Measurements from ENCODE around the gene ASPDH. TPM values are rescaled to one million over a fixed set of nuclear protein-coding genes. Genes with fewer than 3 reads are reported as not detected.
A peak's percentile ranks its signal among the peaks of the same experiment; 100 is the strongest.

The ASPDH gene
- total RNA-seq, 1 donor from 2014 or later, result not detected

- Mint-ChIP-seq H3K27ac (ENCODE audit: unreplicated experiment) (no peak overlapping the region), H3K36me3 (ENCODE audit: low read depth, unreplicated experiment) (no peaks in the 10 kb centered on the region), H3K4me3 (ENCODE audit: unreplicated experiment) (no peak overlapping the region), H3K27me3 (ENCODE audit: low read depth, unreplicated experiment) (no peaks in the 10 kb centered on the region), H3K4me1 (ENCODE audit: low read depth, unreplicated experiment) (no peaks in the 10 kb centered on the region), H3K9me3 (ENCODE audit: unreplicated experiment) (peaks cover 35% of the 10 kb centered on the region)
- H3K9me3 ChIP-seq (ENCODE audit: insufficient read depth, low read depth, low read length), result no peaks in the 10 kb centered on the region
- DNase-seq (ENCODE audit: low read depth) (no peak), FAIRE-seq (no peak)
- H2AFZ ChIP-seq (ENCODE audit: low read depth, low read length), result no peak overlapping the region
- H3K27ac ChIP-seq (ENCODE audit: low read depth, low read length), result no peak overlapping the region
- no peaks in the 10 kb centered on the region for H3K79me2 ChIP-seq (ENCODE audit: insufficient read depth, low read length)
- H3K9ac ChIP-seq (ENCODE audit: low read length), result no peak overlapping the region
- H3K4me2 ChIP-seq (ENCODE audit: low read length), result no peak overlapping the region
- peaks cover 7% of the 10 kb centered on the region for H3K27me3 ChIP-seq (ENCODE audit: insufficient read depth, low read length)
- no peak for TF ChIP-seq EZH2 (IDR thresholded peaks at IDR 0.05; ENCODE audit: insufficient read depth, low read length)
- peak; percentile 21 for TF ChIP-seq CTCF (IDR thresholded peaks at IDR 0.05; ENCODE audit: insufficient read depth, low read depth, low read length)
- no peak overlapping the region for H3K4me3 ChIP-seq (ENCODE audit: insufficient read depth, low read depth, low read length)
- peaks cover 13% of the 10 kb centered on the region for H4K20me1 ChIP-seq (ENCODE audit: insufficient read depth, low read length)
- peaks cover 4% of the 10 kb centered on the region for H3K36me3 ChIP-seq (ENCODE audit: insufficient read depth, low read length)
- no peaks in the 10 kb centered on the region for H3K4me1 ChIP-seq (ENCODE audit: insufficient read depth, low read length)
These were observed 26.7 kb downstream of the ASPDH start for GRCh38 chr19:50486823-50487515.

GRCh38 chr19:50485284-50485955 lies 28.3 kb downstream of the ASPDH start:
- Mint-ChIP-seq H3K4me3 (ENCODE audit: unreplicated experiment) (no peak overlapping the region), H3K36me3 (ENCODE audit: low read depth, unreplicated experiment) (no peaks in the 10 kb centered on the region), H3K9me3 (ENCODE audit: unreplicated experiment) (peaks cover 33% of the 10 kb centered on the region), H3K27me3 (ENCODE audit: low read depth, unreplicated experiment) (no peaks in the 10 kb centered on the region), H3K4me1 (ENCODE audit: low read depth, unreplicated experiment) (no peaks in the 10 kb centered on the region), H3K27ac (ENCODE audit: unreplicated experiment) (no peak overlapping the region)
- H3K36me3 ChIP-seq (ENCODE audit: insufficient read depth, low read length), result peaks cover 4% of the 10 kb centered on the region
- H3K27ac ChIP-seq (ENCODE audit: low read depth, low read length), result no peak overlapping the region
- FAIRE-seq (no peak), DNase-seq (ENCODE audit: low read depth) (no peak)
- H3K4me1 ChIP-seq (ENCODE audit: insufficient read depth, low read length), result no peaks in the 10 kb centered on the region
- H3K27me3 ChIP-seq (ENCODE audit: insufficient read depth, low read length), result no peaks in the 10 kb centered on the region
- H3K4me3 ChIP-seq (ENCODE audit: insufficient read depth, low read depth, low read length), result no peak overlapping the region
- H4K20me1 ChIP-seq (ENCODE audit: insufficient read depth, low read length), result peaks cover 11% of the 10 kb centered on the region
- H3K4me2 ChIP-seq (ENCODE audit: low read length), result no peak overlapping the region
- no peak for TF ChIP-seq CTCF (IDR thresholded peaks at IDR 0.05; ENCODE audit: insufficient read depth, low read depth, low read length)
- no peak for TF ChIP-seq EZH2 (IDR thresholded peaks at IDR 0.05; ENCODE audit: insufficient read depth, low read length)
- H3K79me2 ChIP-seq (ENCODE audit: insufficient read depth, low read length), result no peaks in the 10 kb centered on the region
- H3K9ac ChIP-seq (ENCODE audit: low read length), result no peak overlapping the region
- no peak overlapping the region for H2AFZ ChIP-seq (ENCODE audit: low read depth, low read length)
- H3K9me3 ChIP-seq (ENCODE audit: insufficient read depth, low read depth, low read length), result no peaks in the 10 kb centered on the region

- no peak overlapping the region for H3K9ac ChIP-seq (ENCODE audit: low read length)
- peaks cover 11% of the 10 kb centered on the region for H4K20me1 ChIP-seq (ENCODE audit: insufficient read depth, low read length)
- H3K9me3 ChIP-seq (ENCODE audit: insufficient read depth, low read depth, low read length), result no peaks in the 10 kb centered on the region
- H3K4me3 ChIP-seq (ENCODE audit: insufficient read depth, low read depth, low read length), result no peak overlapping the region
- Mint-ChIP-seq H3K36me3 (ENCODE audit: low read depth, unreplicated experiment) (no peaks in the 10 kb centered on the region), H3K27ac (ENCODE audit: unreplicated experiment) (no peak overlapping the region), H3K4me3 (ENCODE audit: unreplicated experiment) (no peak overlapping the region), H3K27me3 (ENCODE audit: low read depth, unreplicated experiment) (no peaks in the 10 kb centered on the region), H3K4me1 (ENCODE audit: low read depth, unreplicated experiment) (no peaks in the 10 kb centered on the region), H3K9me3 (ENCODE audit: unreplicated experiment) (peaks cover 26% of the 10 kb centered on the region)
- DNase-seq (ENCODE audit: low read depth), result no peak
- H3K27ac ChIP-seq (ENCODE audit: low read depth, low read length), result no peak overlapping the region
- FAIRE-seq, result no peak
- H3K4me1 ChIP-seq (ENCODE audit: insufficient read depth, low read length), result no peaks in the 10 kb centered on the region
- no peak overlapping the region for H2AFZ ChIP-seq (ENCODE audit: low read depth, low read length)
- H3K4me2 ChIP-seq (ENCODE audit: low read length), result no peak overlapping the region
- no peaks in the 10 kb centered on the region for H3K27me3 ChIP-seq (ENCODE audit: insufficient read depth, low read length)
- peaks cover 16% of the 10 kb centered on the region for H3K79me2 ChIP-seq (ENCODE audit: insufficient read depth, low read length)
- H3K36me3 ChIP-seq (ENCODE audit: insufficient read depth, low read length), result peaks cover 4% of the 10 kb centered on the region
- TF ChIP-seq CTCF (IDR thresholded peaks at IDR 0.05; ENCODE audit: insufficient read depth, low read depth, low read length) (no peak), EZH2 (IDR thresholded peaks at IDR 0.05; ENCODE audit: insufficient read depth, low read length) (no peak)
These were observed 30.8 kb downstream of the ASPDH start for GRCh38 chr19:50482916-50483315.

Data from astrocyte (in vitro differentiated cells and primary cell).